NCI-H345 (cell line): ENCODE results near the gene MTG1.

ENCODE experiments used
- DNase-seq: peaks from one replicate; lab custom pipeline; 2025; lab: John Stamatoyannopoulos, UW

Gene MTG1

GRCh38 chr10:133452453-133452852 lies 58.5 kb downstream of the MTG1 start:
- no peak for DNase-seq

- DNase-seq, result no peak
Measured at GRCh38 chr10:133453516-133454203, 59.7 kb downstream of the MTG1 start, which contains the start of gene SCART1. Gene SCART1, plus strand, starts transcription at chr10:133453945. Its CDS starts 53 bp downstream, at chr10:133453998.

- no peak for DNase-seq
Measured at GRCh38 chr10:133454204-133454893, 60.4 kb downstream of the MTG1 start.

- DNase-seq, result no peak
Measured at GRCh38 chr10:133455196-133455595, 61.2 kb downstream of the MTG1 start.

GRCh38 chr10:133455611-133456031 lies 61.7 kb downstream of the MTG1 start:
- no peak for DNase-seq

GRCh38 chr10:133456041-133456951 lies 62.3 kb downstream of the MTG1 start:
- DNase-seq, result no peak

- DNase-seq, result no peak
Measured at GRCh38 chr10:133457100-133457841, 63.3 kb downstream of the MTG1 start.

GRCh38 chr10:133458021-133458709 lies 64.2 kb downstream of the MTG1 start:
- no peak for DNase-seq

- DNase-seq, result no peak
Measured at GRCh38 chr10:133458710-133459453, 64.9 kb downstream of the MTG1 start.

GRCh38 chr10:133459454-133460207 lies 65.7 kb downstream of the MTG1 start:
- DNase-seq, result no peak

GRCh38 chr10:133460208-133460769 lies 66.3 kb downstream of the MTG1 start:
- DNase-seq, result no peak

- no peak for DNase-seq
Measured at GRCh38 chr10:133461027-133461426, 67.1 kb downstream of the MTG1 start.

GRCh38 chr10:133461841-133462240 lies 67.9 kb downstream of the MTG1 start:
- DNase-seq, result no peak

- DNase-seq, result no peak
Measured at GRCh38 chr10:133462512-133463305, 68.8 kb downstream of the MTG1 start.

GRCh38 chr10:133464582-133465031 lies 70.7 kb downstream of the MTG1 start:
- DNase-seq, result no peak

- DNase-seq, result no peak
Measured at GRCh38 chr10:133465191-133465949, 71.4 kb downstream of the MTG1 start.

- no peak for DNase-seq
Measured at GRCh38 chr10:133465950-133466474, 72.1 kb downstream of the MTG1 start.
